ENCODE measurements around the gene WBP1.
"Not testable (repeated sequence)": the region's sequence is repeated elsewhere in the genome, so short reads cannot be mapped to it uniquely, and the experiment has no call there.

Gene WBP1

GRCh38 chr2:74427551-74427950, 30.7 kb upstream of the WBP1 start:
- DNase-seq (ENCODE audit: low read depth, low spot score), result no peak

DNA sequence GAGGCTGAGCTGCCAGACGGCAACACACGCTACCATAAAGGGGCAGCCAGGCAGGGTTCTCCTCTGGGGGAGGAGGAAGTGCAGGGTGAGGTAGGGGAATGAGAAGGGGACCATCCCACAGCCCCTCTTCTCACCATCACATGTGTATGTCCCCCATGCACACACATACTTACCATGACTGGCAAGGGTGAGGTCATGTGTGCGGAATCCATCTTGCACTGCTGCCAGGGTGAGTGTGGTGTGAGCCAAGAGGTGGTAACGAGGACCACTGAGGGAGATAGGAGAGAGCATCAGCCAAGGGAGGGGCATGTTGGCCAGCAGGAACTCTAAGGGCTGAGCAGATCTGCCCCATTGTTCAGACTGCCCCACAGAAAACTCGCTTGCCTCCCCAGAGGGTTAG, 29.6 kb upstream of the WBP1 start:
- no peak for DNase-seq (ENCODE audit: low read depth, low spot score)

DNA sequence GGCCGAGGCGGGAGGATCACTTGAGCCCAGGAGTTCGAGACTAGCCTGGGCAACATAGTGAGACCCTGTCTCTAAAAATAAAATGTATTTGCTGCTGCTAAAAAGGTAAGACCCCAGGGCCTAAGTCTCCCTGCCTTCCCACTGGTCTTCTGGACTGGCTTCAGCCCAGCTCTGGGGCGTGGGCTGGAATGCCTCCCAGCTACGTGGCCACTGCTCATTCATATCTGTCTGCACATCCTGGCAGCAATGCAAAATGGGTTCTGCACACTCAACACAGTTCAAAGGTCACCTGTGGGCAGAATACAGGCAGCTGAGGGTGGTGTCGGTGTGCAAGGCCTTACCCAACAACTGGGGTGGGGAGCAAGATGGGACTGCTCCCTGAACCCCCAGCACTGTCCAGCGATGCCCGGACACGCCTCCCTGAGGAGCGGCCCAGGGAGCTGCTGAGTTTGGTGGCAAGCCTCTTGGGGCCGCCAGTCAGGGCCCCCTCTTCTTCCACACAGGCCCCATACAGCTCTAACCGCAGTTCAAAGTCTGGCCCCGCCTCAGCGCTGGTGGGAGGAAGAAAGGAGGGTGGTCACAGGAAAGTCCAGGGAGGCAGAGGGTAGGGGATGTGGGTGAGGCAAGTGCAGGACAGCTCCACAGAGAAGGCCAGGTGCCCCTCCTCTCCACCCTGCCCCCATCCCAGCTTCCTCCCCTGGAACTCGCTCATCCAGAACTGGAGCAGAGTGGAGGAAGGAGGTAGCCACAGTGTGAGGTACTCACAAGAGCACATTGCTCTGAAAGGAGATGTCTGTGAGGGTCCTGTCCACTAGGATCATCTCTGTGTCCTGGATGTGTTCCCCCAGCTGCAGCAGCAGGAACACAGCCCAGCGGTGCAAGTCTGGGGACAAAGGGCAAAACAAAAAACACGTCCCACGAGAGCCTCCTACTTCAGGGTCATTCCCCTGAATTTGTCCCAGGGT, 28.5 kb upstream of the WBP1 start:
- no peak for DNase-seq (ENCODE audit: low read depth, low spot score)

GRCh38 chr2:74430502-74430901, 27.7 kb upstream of the WBP1 start:
- no peak for DNase-seq (ENCODE audit: low read depth, low spot score)

- no peak for DNase-seq (ENCODE audit: low read depth, low spot score)
These were observed 22.0 kb upstream of the WBP1 start for GRCh38 chr2:74436111-74436805.

DNA sequence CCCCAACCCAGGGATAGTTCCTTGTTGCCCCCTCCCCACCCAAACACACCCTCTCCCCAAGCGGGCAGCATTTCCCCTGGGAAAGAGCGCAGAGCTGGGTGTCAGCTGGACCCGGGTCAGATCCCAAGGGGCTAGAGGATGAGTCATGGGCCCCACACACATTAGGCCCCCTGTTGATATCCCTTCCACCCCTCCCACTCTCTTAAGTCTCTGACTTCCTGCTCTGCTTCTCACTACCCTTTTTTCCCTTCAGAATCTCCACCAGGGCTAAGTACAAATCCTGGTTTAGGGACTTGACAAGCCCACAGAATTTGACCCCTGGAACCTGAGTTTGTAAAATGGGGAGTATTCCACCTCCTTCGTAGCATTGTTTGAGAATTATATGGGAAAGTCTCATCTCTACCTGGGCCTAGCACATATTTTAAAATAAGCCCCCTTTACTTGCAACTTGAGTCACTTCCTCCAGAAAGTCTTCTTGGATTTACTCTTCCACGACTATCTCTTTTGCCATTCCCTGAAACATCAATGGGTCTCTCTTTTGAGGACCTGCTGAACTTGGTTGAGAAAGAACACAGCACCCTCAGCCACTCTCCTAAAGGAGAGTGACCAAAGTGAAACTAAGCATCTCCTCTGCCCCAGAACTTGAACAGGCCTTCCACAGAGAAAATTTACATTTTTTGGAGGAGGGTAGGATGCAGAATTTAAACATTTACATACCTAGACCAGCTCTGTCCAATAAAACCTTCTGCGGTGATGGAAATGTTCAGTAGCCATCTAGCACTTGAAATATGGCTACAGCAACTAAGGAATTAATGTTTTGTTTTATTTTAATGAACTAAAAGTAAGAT, 21.2 kb upstream of the WBP1 start:
- DNase-seq (ENCODE audit: low read depth, low spot score), result no peak

DNA sequence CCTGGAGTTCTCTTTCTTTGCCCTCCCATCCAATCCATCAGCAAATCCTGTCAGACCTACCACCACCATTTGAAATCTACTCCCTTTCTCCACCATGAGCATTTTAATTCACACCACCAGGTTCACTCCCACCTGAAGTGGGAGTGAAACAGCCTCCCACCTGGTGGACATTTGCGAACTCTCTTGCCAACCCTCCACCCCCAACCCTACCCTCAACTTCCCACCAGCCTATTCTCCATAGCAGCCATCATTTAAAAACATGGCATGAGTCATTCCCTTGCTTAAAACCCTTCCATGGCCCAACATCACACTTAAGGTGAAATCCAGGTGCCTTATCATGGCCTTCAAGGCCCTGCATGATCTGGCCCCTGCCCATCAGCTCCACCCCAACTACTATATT, 20.0 kb upstream of the WBP1 start:
- DNase-seq (ENCODE audit: low read depth, low spot score), result no peak

GRCh38 chr2:74439373-74439772, 18.9 kb upstream of the WBP1 start:
- no peak for DNase-seq (ENCODE audit: low read depth, low spot score)

- DNase-seq (ENCODE audit: low read depth, low spot score), result no peak
These were observed 18.3 kb upstream of the WBP1 start for GRCh38 chr2:74439803-74440377.

DNA sequence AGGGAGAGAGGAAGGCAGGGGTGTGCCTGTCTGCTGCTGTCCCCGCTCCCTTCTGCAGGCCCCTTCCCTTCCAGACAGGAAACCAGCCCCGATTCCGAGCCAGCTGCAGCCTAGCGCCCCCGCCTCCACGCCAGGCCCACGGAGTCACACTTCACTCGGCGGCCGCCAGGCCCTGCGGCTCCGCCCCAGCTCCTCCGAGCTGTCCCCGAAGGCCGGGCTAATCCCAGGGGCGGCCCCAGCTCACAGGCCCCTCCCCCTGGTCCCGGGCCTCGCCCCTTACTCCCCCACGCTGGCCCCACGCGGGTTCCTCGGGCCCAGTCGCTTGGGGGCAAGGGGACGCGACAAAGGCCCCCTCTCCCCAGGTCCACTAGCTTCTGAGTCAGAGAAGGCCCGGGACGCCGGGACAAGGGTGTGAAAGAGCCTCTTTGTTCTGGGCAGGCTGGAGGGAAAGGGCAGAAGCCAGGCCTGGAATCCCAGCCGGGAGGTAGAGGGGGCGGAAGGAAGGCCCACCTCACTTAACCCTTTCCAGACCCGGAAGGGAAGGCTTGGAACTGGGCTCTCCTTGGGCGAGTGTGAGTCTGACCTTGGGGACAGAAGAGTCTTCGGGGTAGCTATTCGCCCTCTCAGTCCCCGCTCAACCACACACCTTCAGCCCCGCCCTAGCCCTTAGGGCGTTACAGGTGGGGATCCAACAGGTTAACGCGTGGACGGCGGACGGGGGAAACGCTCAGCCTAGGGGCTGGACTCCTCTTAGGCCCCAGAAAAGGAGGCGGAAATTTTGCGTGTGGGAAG, 17.7 kb upstream of the WBP1 start:
- DNase-seq (ENCODE audit: low read depth, low spot score), result no peak

DNA sequence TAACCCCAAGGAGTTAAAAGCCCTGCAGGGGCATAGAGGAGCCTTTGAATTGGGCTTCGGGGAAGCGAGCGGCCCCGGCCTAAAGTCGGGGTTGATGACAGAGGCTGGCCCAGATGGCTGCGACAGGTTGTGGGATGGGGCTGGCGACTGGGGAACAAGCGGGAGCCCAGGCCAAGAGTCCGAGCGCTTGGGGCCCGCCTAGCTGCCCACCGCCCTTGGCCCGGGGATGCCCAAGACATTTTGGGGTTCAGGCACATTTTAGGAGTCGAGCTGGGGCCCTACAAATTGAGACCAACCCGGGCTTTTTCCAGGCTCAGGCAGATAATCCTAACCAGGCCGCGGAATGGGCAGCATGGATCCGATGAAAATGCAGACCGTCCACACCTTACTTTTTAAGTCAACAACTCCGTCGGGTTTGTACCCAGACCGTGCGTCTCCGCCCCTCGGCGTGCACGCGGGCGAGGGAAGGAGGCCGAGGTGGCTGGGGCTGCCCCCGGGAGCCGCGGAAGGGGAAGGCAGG, 17.0 kb upstream of the WBP1 start:
- no peak for DNase-seq (ENCODE audit: low read depth, low spot score)

GRCh38 chr2:74441690-74442482, 16.4 kb upstream of the WBP1 start, which contains the start of gene RTKN:
Gene RTKN, minus strand, starts transcription at chr2:74441937. Its CDS starts 121 bp downstream, at chr2:74441816.
- DNase-seq (ENCODE audit: low read depth, low spot score), result no peak

DNA sequence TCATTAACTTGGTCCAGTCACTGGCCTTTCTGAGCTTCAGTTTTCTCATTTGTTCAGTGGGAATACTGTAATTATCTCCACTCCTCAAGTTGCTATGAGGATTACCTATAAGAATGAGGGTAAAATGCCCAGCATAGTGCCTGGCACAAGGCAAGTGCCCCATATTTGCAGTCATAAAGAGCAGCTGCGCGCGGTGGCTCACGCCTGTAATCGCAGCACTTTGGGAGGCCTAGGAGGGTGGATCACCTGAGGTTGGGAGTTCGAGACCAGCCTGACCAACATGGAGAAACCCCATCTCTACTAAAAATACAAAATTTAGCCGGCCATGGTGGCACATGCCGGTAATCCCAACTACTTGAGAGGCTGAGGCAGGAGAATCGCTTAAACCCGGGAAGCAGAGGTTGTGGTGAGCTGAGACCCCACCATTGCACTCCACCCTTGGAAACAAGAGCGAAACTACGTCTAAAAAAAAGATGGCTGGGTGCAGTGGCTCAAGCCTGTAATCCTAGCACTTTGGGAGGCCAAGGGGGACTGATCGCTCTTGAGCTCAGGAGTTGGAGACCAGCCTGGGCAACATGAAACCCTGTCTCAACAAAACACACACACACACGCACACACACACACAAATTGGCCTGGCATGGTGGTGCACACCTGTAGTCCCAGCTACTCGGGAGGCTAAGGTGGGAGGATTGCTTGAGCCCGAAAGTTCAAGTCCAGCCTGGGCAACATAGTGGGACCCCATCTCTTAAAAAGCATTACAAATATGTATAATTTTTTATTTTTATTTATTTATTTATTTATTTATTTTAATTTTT, 15.5 kb upstream of the WBP1 start:
- DNase-seq (ENCODE audit: low read depth, low spot score), result not testable (repeated sequence)

DNA sequence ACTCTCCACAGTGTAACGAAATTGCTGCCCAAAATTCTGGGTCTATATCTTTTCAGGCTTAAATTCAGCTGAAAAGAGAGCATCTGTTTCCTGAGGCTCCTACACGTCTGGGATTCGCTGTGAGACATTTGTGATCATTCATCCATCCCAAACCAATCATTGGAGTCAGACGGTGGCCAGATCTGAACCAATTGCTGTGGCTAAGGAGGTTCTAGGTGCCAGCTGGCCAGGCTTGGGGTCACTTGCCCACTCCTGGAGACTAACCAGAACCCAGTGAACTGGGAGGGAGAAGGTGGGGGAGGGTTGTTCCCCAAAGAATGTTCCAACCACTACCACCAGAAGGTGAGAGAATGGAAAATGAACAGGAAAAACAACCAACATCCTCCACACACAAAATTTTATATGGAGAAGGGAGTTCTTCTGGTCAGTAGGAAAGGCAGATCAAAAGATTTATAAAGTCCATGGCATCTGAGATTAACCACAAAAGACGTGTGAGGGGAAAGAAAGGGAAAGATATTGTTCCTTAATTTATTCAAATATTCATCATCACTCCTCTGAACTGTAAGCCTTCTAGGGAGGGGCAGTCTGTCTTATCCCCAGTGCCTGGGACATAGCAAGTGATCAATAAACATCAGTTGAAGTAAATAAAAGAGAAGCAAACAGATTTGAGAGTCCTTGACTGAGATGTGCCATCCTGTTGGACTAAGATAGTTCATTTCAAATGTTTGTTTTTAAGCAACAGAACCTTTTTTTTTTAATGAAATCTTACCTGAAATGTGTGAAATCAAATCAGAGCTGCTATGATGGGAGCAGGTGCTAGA, 13.5 kb upstream of the WBP1 start:
- DNase-seq (ENCODE audit: low read depth, low spot score), result no peak

DNA sequence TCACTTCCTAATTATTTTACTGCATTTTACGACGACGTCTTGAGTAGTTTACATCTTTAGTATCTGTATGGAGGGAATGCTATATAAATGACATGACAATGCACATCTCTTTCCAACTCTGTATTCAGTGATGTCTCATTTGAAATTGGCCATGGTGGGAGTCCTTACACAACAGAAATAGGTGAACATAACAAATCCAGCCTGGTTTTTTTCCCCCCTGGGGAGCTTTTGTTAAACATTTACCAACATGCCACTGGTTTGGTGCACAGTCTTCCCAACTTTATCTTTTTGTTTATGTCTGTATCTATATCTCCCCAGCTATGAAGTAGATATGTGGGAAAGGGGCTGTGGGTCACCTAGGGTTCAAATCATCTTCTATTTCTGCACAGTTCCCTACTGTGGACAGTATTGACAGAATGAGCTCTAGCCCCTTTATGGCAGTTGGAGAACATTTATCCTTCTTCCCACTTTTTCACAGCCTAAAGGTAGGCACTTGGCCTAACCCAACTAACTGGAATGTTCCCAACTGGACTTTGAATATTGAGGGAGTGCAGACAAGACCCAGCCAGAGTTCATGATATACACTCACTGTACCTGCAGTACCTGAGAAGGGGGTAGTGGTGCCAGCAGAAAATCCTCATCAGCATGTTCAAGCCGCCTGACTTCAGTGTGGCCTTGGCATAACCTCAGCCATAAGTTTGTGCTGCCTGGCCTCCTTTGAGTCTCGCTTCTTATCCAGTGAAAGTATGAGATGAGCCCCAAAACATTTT, 10.8 kb upstream of the WBP1 start:
- no peak for DNase-seq (ENCODE audit: low read depth, low spot score)

- DNase-seq (ENCODE audit: low read depth, low spot score), result no peak
These were observed 9.5 kb upstream of the WBP1 start for GRCh38 chr2:74448771-74449170.

DNA sequence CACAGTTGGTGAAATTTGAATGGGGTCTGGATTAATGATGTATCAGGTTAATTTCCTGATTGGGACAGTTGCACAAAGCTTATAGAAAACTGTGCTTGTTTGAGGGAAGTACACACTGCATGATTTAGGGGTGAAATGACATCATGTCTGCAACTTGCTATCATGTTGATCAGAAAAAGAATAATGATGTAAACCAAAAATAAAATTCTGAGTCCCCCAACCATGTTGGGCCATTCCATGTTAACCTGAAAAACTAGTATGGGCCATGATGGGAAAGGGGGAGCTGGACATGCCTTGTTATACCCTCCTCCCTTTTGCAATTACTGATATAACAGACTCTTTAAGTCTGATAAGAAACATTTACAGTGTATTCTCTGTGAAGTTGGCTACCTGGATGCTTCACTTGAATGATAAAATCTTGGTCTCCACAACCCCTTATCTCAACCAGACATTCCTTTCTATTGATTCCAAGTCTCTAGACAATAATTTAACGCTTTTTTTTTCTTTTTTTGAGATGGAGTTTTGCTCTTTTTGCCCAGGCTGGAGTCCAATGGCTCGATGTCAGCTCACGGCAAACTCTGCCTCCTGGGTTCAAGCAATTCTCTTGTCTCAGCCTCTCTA, 7.6 kb upstream of the WBP1 start:
- DNase-seq (ENCODE audit: low read depth, low spot score), result no peak

All from activated CD4-positive, CD25-positive, alpha-beta regulatory T cell treated with anti-CD3 and anti-CD28 coated beads, Interleukin-2, amount 50 U/mL, for 16 hours (primary cell).